M059J (cell line): Measurements from ENCODE around the gene LHX4. TPM values are rescaled to one million over a fixed set of nuclear protein-coding genes. Genes with fewer than 3 reads are reported as not detected.
"Not testable (repeated sequence)": the region's sequence is repeated elsewhere in the genome, so short reads cannot be mapped to it uniquely, and the experiment has no call there.

Experiments
- DNase-seq: peaks from one replicate; pipeline ENCODE4 v3.0.0-alpha.2; 2012; ENCODE audit warnings: low read depth
- total RNA-seq: library from RNA; depleted of rRNA; stranded (reverse); fragments of >200 nt; shearing (Covaris generic); gene quantifications from 2 replicates; pipeline ENCODE4 v1.2.3, GENCODE V29; 2014

LHX4 gene
- total RNA-seq, 1 experiment from 2014 or later: 0.02 TPM

DNA sequence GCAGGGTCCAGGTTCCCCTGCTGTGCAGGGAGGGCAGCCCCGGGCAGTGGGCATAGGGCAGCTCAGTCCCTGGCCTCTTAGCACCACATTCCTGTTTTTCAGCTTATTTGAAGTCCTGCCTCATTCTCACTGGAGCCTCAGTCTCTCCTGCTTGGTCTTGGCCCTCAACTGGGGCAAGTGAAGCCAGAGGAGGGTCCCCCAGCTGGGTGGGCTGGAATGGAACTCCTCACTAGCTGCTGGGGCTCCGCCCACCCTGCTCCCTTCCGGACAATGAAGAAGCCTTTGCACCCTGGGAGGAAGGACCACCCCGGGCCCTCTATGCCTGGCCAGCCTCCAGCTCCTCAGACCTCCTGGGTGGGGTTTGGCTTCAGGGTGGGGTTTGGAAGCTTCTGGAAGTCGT lies 32.8 kb upstream of the LHX4 start:
- DNase-seq: no peak

DNA sequence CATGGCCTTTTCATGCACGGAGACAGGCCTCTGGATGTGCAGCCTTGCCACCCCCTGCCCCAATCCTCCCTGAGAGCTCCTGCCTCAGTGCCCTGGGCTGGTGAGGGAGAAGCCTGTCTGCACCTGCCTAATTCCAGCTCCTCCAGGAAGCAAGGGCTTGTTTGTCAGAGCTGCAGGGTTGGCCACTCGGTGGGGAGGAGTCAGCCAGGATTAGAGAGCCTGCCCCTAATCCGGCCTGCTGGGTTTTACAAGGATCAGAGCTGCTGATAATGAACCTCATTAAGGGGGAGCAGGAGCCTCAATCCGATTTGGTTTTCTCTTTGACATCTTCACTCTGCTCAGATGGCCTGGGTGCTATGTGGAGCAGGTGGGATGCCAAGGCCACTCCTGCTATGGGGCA lies 31.9 kb upstream of the LHX4 start:
- DNase-seq: no peak

DNA sequence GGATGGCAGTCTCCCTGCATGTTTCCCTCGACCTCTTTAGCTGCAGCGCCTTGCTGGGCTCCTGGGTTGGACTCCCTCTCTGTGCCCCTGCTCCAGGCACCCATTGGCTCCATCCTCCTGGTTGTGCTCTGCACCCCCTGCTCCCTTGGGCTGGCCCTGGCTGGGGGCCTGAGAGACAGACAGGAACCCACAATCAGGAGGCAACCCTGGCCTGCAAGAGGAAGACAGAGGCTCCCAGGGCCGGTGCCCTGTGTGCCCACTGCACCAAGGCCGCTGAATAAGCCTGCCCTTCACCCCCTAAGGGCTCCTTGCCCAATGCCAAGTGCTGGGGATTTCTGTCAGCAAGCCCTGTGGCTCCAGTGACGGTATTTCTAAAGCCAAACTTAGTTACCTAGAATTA lies 31.5 kb upstream of the LHX4 start:
- no peak for DNase-seq

DNA sequence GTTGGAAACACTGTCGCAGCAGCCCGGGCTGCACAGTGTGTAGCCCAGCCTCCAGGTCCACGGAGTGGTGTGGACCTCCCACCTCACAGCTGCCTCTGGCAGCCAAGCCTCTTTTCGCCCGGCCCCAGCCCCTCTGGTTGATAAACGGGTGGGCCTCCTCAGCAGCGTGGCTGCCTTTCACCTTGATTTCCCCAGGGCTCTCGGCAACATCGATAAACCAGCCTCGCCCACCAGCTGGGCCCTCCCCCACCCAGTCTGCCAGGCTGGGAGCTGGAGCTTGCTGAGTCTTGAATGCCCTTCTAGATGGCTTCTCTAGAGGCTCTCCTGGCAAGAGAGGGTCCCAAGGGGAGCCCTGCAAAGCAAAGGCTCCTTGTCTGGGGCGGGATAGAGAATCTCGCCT lies 31.0 kb upstream of the LHX4 start:
- no peak for DNase-seq

DNA sequence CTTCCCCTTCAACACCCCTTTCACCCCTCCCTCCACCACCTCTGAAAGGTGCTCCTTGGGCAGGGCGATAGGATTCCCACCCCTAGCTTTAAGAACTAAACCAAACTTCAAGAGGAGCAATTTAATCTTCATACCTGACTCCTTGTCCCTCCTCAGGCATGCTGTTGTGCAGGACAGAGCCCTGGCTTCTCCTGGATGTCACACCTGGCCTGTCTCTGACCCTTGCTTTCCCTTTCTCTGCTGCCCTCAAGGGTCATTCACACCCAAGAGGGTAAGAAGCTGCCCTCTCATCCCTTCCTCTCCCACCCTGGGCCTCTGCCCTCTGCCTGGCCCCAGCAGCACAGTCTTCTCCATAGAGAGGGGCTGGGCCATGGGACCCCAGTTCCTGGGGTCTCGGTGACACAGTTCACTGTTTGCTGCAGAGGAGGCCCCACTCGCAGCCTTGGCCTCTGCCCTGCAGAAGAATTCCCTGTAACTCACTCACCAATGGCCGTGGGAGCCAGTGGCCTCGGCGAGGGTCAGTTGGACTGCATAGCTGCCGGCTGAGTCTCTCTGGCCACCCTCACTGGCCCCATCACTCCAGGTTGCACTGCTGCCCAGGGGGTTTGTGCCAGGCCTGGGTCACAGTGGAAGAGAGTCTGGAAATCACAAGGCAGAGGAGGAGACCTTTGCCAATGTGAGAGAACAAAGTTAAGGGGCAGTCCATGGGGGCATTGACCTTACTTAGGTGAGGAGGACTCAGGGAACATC lies 28.4 kb upstream of the LHX4 start:
- DNase-seq: no peak

DNA sequence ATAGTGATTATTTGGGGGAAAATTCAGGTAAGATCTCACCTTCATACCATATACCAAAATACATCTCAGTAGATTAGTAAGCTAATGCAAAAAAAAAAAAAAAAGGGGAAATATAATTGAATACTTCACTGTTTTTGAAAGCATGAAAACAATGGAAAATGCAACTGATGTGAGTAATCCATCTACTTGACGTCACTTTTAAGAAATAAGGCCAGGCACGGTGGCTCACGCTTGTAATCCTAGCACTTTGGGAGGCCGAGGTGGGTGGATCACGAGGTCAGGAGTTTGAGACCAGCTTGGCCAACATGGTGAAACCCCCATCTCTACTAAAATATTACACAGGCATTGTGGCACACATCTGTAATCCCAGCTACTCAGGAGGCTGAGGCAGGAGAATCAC lies 27.5 kb upstream of the LHX4 start:
- not testable (repeated sequence) for DNase-seq

DNA sequence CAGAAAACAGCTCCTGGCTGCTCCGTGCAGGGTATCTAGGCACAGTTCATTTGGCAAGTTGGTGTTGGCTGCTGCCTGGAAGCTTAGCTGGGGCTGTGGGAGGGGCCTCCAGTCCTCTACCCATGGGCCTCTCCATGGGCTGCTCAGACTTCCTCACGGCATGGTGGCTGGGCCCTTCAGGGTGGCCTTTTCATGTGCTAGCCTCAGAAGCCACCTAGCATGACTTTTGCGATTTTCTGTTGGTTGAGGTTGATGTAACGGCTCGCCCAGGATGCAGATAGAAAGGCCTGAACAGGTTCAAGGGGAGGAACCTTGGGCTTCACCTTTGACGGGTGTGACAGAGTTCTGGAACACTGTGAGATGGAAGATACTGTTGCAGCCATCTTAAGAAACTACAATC lies 25.8 kb upstream of the LHX4 start:
- no peak for DNase-seq

DNA sequence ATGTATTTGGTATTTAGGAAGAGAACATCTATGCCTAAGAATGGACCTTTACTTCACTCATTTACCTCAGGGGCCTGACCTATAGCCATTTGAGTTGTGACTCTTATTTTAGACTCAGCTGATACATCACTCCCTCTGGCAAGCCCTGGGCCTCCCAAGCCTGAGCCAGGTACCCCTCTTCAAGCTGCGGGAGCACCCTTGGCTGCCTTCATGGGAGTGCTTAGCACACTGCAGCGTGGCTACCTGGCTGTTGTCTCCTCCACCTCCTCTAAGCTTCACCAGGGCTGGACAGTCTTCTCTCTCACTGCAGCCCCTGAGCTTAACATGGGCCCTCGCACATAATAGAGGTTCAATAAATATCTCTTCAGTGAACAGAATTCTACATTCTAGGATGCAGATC lies 23.5 kb upstream of the LHX4 start:
- DNase-seq: no peak

DNA sequence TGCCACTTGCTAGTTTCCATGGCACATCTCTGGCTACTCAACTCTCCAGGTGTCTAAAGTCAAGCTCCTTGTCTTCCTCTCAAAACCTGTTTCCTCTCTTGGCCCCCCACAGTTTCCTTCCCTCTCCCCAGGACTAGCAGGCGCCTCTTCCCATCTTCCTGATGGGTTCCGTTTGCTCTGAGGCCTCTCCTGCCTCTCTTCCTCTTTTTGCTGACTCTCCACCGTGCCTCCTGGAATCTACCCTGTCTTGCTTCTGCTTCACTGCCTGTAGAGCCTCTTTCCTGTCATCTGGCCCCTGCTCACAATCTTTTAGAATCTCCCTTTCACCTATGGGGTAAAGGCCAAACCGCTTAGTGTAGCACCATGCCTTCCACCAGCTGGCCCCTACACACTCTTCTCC lies 21.8 kb upstream of the LHX4 start:
- DNase-seq: no peak

DNA sequence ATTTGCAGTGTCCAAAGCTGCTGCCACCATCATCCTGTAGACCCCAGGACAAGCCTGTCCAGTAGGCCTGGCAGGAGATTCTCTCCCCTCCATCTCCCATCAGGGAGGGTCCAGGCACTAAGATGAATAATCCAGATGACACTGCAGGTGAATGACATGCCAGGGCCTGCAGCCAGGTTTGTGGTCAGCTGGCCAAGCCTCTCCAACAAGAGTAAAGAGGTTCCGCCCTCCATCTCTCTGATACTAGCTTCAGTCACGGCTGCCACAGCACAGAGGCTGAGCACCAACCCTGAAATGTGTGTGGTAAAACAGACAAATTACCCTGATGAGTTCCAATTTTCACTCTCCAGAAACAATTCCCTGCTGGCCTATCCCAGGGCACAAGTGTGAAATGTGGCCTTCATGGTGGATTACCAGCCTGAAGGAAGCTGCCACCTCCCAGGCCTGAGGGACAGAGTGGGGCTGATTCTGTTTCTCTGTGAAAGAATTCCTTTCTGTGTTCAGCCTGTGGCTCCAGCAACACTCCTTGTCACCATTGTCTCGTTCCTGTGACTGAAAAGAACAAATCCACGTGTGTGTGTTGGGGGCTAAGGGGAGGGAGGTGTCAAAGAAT lies 19.9 kb upstream of the LHX4 start:
- peak; percentile 25 for DNase-seq

DNA sequence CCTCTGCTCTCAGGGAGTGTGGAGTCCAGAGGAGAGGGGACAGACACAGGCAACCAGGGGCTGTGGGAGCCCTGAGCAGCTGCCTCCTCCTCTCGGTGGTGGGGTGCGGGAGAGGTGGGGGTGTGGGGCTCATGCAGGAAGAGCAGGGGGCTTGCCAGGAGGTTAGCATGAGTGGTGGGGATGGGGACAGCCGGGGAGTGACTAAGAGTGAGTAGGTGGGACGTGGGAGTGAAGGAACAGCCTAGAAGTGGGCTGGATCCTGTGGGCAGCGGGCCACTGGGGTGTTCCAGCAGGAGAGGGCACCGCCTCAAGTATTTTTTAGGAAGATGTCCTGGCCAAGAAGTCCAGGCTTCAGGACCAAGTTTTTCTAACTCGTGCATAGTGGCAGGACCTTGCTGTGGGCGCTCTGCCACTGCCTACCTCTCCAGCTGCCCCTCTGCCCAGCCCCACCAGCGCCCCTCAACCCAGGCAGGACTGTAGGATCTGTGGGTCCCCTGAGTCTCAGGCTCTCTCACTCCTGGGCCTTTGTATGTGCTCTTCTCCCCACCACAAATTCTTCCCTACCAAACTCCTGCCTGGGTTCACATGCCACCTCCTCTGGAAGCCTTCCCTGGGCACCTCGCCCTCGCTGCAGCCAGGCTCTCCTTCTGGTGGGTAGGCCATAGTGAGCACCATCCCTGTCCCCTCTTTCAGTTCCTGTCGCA lies 18.8 kb upstream of the LHX4 start:
- DNase-seq: no peak

DNA sequence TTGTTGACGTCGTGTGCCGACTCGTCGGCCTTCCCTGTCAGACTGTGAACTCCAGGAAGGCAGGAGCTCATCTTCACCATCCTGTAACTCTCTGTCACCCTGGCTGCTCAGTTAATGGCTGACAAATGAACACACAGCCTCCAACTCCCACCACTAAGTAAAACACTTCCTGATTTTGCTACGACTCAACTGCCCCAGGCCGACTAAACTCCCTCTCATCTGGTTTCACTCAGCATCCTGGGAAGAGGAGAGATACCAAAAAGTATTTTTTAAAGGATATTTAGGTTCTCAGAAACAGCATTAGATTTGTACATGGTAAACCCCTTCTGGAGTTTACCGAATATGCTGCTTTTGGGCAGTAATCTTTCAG lies 18.2 kb upstream of the LHX4 start:
- no peak for DNase-seq

DNA sequence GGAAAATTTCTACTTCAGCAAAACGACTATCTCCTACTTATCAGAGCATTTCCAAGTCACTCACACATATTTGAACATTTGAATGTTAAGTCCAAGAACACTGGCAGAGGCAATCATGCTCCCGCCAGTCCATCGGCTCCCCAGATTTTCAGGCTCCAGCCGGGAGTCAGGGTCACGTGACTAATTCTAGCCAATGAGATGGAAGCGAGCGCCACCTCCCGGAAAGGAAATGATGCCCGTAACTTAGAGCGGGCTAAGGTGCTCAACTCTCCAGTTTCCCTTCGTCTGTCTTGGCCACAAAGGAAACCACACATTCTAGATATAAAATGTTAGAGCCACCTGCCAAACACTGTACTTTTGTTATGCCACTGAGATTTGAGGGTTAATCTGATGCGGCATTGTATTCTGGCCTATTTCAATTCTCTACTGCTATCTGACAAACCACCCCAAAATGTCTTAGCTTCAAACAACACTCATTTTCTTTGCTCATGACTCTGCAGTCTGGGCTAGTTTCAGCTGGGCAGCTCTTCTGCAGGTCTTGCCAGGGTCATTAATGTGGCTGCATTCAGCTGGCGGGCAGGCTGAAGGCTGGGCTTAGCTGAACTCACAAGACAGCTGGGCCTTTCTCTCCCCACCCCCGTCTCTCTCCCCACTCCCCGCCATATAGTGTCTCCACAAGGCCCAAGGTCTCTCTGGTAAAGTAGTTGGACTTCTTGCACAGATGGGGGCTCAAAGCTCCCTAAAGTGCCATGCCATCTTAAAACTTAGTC lies 16.5 kb upstream of the LHX4 start:
- peak; percentile 64 for DNase-seq

DNA sequence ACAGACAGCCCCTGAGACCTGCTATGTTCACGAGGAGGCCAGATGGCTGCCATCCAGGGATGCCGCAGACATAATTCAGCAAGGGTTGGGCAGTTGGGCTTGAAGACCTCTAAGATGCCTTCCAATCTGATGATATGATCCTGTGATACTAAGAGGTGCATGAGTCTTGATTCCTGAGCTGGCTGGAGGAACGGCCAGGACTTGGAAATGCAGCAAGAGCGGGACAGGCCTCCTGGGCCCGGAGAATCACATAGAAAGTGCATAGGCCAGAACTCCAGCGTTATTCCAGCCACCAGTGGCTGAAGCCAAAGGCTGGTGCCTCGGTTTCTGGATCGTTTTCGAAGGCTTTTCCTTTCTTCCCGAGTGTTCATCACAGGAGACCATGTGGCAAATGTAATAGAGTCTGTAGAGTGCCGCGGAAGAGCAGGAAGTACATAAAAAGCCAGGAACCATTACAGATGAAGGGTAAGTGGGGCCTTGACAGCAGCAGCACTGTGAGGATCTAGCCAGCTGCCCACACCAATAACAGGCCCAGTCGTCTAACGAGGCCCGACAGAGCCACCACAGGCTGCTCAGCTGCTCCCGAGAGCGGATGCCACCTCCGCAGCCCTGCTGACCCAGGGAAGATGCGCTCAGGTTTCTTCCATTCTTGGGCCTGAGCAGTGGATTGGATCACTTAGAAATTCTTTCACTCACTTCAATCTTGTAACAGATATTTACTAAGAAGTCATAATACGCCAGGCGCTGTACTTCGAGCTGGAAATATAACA lies 14.0 kb upstream of the LHX4 start:
- DNase-seq: no peak

DNA sequence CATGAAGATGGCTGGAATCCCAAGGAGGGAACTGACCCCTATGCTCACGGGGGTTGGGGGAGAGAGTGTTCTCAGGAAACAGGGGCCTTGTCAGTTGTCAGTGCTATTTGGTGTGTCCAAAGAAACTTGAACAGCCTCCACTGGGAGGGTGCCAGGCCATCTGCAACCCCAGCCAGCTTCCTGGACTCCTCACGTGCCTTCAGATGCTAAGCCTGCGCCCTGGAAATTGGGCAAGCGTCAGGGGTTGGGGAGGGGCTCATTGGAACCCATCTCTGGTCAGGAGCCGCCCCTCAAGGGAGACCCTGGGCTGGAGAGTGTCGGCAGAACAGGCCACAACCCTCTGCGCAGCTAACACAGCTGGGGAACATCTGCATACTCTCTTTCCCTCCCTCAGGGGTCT lies 13.1 kb upstream of the LHX4 start:
- no peak for DNase-seq

DNA sequence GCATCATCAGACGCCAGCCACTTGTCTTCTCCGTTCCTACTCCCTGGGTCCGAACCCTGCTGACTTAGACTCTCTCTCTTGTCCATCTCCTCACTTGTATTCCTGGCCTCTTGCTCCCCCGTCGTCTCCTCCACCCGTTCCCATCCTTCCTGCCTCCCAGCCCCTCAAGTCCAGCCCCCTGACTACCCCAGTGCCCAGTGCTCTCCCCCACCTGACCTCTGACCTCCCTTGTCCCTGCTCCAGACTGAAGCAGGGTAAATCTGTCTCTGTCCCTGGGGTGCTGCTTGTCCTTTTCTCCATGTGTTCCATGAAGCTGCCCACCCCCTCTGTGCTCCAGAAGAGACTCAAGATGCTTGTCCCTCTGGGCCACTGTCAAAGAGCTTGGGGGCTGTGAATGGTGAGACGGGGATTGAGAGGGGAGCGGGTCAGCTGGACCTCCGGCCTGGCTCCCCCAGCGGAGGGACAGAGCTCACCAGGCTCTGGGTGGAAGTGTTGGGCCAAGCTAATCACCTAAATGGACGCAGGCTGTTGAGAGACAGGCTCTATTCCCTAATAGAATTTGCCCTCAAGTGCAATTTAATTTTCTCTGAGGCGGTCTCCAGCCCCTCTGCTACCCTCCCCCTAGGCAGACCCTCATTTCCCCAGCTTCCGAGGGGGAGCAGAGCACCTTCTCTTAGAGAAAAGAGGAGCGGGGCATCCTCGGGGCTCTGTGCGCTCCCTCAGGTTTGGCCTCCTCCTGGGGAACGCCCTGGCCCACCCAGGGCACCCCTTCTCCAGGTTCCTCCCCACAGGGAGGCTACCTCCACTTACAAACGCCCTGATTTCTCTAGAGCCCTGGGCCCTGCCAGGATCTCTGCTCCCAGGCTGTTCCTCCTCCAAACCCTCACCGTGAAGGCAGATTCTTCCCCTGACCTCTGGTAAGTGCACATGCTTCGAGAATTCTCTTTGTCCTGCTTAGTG lies 11.0 kb upstream of the LHX4 start:
- DNase-seq: no peak

DNA sequence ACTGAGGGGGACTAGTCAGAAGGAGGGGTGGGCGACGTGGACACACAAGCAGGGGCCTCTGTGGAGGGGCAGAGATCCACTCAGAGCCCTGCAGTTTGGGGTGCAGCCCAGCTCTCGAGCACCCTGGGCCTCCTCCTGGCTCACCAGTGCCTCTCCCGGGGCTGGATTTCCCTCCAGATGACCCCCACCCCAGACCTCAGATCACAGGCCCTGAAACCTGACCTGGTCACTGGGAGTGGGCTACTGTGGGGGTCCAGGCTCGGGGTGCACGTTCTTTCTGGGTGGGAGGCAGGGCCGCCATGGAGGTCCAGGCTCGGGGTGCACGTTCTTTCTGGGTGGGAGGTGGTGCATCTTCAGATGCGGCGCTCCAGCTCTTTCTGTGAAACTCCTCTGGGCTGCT lies 10.3 kb upstream of the LHX4 start:
- no peak for DNase-seq

DNA sequence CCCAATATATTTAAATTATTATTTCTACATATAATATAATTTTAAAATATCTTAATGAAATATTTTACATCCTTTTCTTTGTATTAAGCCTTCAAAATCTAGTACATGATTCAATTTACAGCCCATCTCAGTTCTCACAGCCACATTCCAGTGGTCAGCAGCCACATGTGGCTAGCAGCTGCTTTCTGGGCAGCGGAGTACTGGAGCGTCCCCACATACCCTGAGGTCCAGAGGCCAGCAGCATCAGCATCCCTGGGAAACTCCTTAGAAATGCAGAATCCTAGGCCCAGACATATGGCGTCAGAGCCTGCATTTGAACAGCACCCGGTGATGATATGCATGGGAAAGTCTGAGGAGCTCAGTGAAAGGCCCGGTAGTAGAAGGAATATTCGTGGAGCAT lies 8.6 kb upstream of the LHX4 start:
- DNase-seq: no peak

DNA sequence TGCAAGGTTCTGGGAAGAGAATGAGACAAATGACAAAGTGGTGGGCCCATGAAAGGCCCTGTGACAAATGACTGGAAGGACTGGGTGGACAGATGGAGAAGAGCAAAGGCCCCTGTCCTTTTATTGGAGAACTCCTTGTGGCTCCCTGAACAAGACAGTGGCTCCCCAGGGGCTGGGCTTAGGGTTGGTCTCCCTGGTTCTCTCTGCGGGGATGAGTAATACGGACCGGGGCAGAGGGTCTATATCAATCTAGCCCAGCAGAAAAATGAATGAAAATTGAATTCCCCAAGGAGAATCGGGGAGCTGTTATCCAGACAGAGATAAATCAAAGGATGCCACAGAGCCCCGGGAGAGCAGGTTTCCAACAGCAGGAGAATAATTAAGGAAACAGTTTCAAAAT lies 5.2 kb upstream of the LHX4 start:
- no peak for DNase-seq

DNA sequence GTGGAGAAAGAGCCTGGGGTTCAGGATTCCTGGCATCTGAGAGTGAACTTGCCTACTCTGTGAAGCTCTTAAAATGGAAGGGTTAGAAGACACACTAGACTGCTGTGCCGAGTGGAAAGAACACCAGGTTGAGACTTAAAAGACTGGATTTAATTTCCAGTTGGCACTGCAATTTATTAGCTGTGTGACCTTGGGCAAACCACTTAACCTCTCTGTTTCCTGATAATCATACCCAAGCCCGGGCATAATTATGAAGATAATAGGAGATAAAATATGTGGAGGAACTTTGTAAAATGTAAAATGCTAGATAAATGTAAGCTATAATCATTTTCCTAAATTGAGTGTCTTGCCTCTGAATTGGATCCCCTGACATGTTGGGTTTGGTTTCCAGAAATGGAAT lies 4.7 kb upstream of the LHX4 start:
- DNase-seq: no peak
